Measurements from ENCODE around the gene PTMA.
"Not testable (repeated sequence)": the region's sequence is repeated elsewhere in the genome, so short reads cannot be mapped to it uniquely, and the experiment has no call there.

The PTMA gene

GRCh38 chr2:231707927-231708772 lies at the start of gene PTMA:
TSS of gene PTMA (plus strand) at chr2:231708525. CDS start at chr2:231708707, 182 bp downstream.
- Histone ChIP-seq H3K27me3 (ENCODE audit: low read depth) (no peaks in the 10 kb centered on the region), H3K36me3 (replicated peaks) (peaks cover 42% of the 10 kb centered on the region), H3K4me1 (peaks cover 13% of the 10 kb centered on the region), H3K4me3 (peak within 1 kb of the TSS; percentile 99), H3K9me3 (0 out of 2 replicates have a peak, but pooled peaks cover 3% of the 10 kb centered on the region)
- in situ Hi-C loops (cut with MboI; ENCODE audit: low sequenced_read_pairs), result loop anchor here (5.0 kb wide), 2 partner anchors 41 to 96 kb away; no protein-coding TSS in a partner anchor
- peak; percentile 95 to 99 for DNase-seq (ENCODE audit: low spot score in 2 of 2)

- H3K27me3 ChIP-seq (ENCODE audit: low read depth); H3K4me3 ChIP-seq; H3K9me3 ChIP-seq; DNase-seq (ENCODE audit: low spot score in 2 of 2); H3K36me3 ChIP-seq (replicated peaks): not testable (repeated sequence)
- in situ Hi-C loops (cut with MboI; ENCODE audit: low sequenced_read_pairs), result loop anchor here (5.0 kb wide), 1 partner anchor 48 kb away; no protein-coding TSS in a partner anchor
- H3K4me1 ChIP-seq, result peaks cover 20% of the 10 kb centered on the region
These were observed 48.3 kb upstream of the PTMA start for GRCh38 chr2:231660073-231660472.

- Histone ChIP-seq H3K36me3 (replicated peaks) (no peaks in the 10 kb centered on the region), H3K4me1 (peaks cover 18% of the 10 kb centered on the region), H3K4me3 (no peak overlapping the region), H3K9me3 (no peaks in the 10 kb centered on the region), H3K27me3 (ENCODE audit: low read depth) (no peaks in the 10 kb centered on the region)
- in situ Hi-C loops (cut with MboI; ENCODE audit: low sequenced_read_pairs), result loop anchor here (5.0 kb wide), 1 partner anchor 49 kb away; no protein-coding TSS in a partner anchor
- no peak for DNase-seq (ENCODE audit: low spot score in 2 of 2)
These were observed 47.5 kb upstream of the PTMA start for GRCh38 chr2:231660860-231661259.

GRCh38 chr2:231661422-231662027 lies 46.8 kb upstream of the PTMA start:
- no peak overlapping the region; the same call in 1 of the 2 replicates for H3K4me3 ChIP-seq
- no peaks in the 10 kb centered on the region for H3K9me3 ChIP-seq
- peaks cover 16% of the 10 kb centered on the region for H3K4me1 ChIP-seq
- no peaks in the 10 kb centered on the region for H3K36me3 ChIP-seq (replicated peaks)
- in situ Hi-C loops (cut with MboI; ENCODE audit: low sequenced_read_pairs), result loop anchor here (5.0 kb wide), 1 partner anchor 49 kb away; no protein-coding TSS in a partner anchor
- no peak for DNase-seq (ENCODE audit: low spot score in 2 of 2)
- no peaks in the 10 kb centered on the region for H3K27me3 ChIP-seq (ENCODE audit: low read depth)

- Histone ChIP-seq H3K4me3 (peak overlapping the region; percentile 32), H3K36me3 (replicated peaks) (no peaks in the 10 kb centered on the region), H3K27me3 (ENCODE audit: low read depth) (no peaks in the 10 kb centered on the region), H3K9me3 (no peaks in the 10 kb centered on the region), H3K4me1 (peaks cover 23% of the 10 kb centered on the region)
- DNase-seq (ENCODE audit: low spot score in 2 of 2), result peak; percentile 94 to 96
- in situ Hi-C loops (cut with MboI; ENCODE audit: low sequenced_read_pairs), result loop anchor here (5.0 kb wide), 1 partner anchor 50 kb away; no protein-coding TSS in a partner anchor
These were observed 46.1 kb upstream of the PTMA start for GRCh38 chr2:231662028-231662810.

- in situ Hi-C loops (cut with MboI; ENCODE audit: low sequenced_read_pairs), result loop anchor here (5.0 kb wide), 1 partner anchor 51 kb away; no protein-coding TSS in a partner anchor
- peaks cover 28% of the 10 kb centered on the region for H3K4me1 ChIP-seq
- H3K9me3 ChIP-seq, result no peaks in the 10 kb centered on the region
- no peaks in the 10 kb centered on the region for H3K27me3 ChIP-seq (ENCODE audit: low read depth)
- DNase-seq (ENCODE audit: low spot score in 2 of 2), result no peak
- peak overlapping the region; percentile 32 for H3K4me3 ChIP-seq
- no peaks in the 10 kb centered on the region for H3K36me3 ChIP-seq (replicated peaks)
These were observed 45.4 kb upstream of the PTMA start for GRCh38 chr2:231662811-231663457.

GRCh38 chr2:231663458-231664212 lies 44.7 kb upstream of the PTMA start:
- Histone ChIP-seq H3K36me3 (replicated peaks) (no peaks in the 10 kb centered on the region), H3K27me3 (ENCODE audit: low read depth) (no peaks in the 10 kb centered on the region), H3K4me3 (no peak overlapping the region), H3K4me1 (peaks cover 28% of the 10 kb centered on the region), H3K9me3 (no peaks in the 10 kb centered on the region)
- in situ Hi-C loops (cut with MboI; ENCODE audit: low sequenced_read_pairs), result loop anchor here (5.0 kb wide), 1 partner anchor 51 kb away; no protein-coding TSS in a partner anchor
- no peak for DNase-seq (ENCODE audit: low spot score in 2 of 2)

GRCh38 chr2:231664727-231665126 lies 43.6 kb upstream of the PTMA start:
- Histone ChIP-seq H3K27me3 (ENCODE audit: low read depth) (no peaks in the 10 kb centered on the region), H3K9me3 (no peaks in the 10 kb centered on the region), H3K36me3 (replicated peaks) (no peaks in the 10 kb centered on the region), H3K4me3 (no peak overlapping the region), H3K4me1 (peaks cover 28% of the 10 kb centered on the region)
- no peak for DNase-seq (ENCODE audit: low spot score in 2 of 2)
- in situ Hi-C loops (cut with MboI; ENCODE audit: low sequenced_read_pairs), result loop anchor here (5.0 kb wide), 2 partner anchors 43 to 52 kb away; partner anchors contain the start of gene PTMA

GRCh38 chr2:231665245-231666170 lies 42.8 kb upstream of the PTMA start:
- Histone ChIP-seq H3K9me3 (no peaks in the 10 kb centered on the region), H3K4me3 (peak overlapping the region; percentile 36), H3K4me1 (peaks cover 28% of the 10 kb centered on the region), H3K36me3 (replicated peaks) (no peaks in the 10 kb centered on the region), H3K27me3 (ENCODE audit: low read depth) (no peaks in the 10 kb centered on the region)
- no peak for DNase-seq (ENCODE audit: low spot score in 2 of 2)
- in situ Hi-C loops (cut with MboI; ENCODE audit: low sequenced_read_pairs), result loop anchor here (5.0 kb wide), 1 partner anchor 42 kb away; the partner anchor contains the start of gene PTMA

GRCh38 chr2:231666171-231667095 lies 41.9 kb upstream of the PTMA start:
- Histone ChIP-seq H3K9me3 (no peaks in the 10 kb centered on the region), H3K27me3 (ENCODE audit: low read depth) (no peaks in the 10 kb centered on the region), H3K36me3 (replicated peaks) (no peaks in the 10 kb centered on the region), H3K4me1 (peaks cover 32% of the 10 kb centered on the region), H3K4me3 (peak overlapping the region; percentile 36)
- in situ Hi-C loops (cut with MboI; ENCODE audit: low sequenced_read_pairs), result loop anchor here (5.0 kb wide), 1 partner anchor 41 kb away; the partner anchor contains the start of gene PTMA
- DNase-seq (ENCODE audit: low spot score in 2 of 2), result peak; percentile 88 to 95

GRCh38 chr2:231667096-231667427 lies 41.3 kb upstream of the PTMA start:
- H3K9me3 ChIP-seq, result no peaks in the 10 kb centered on the region
- no peaks in the 10 kb centered on the region for H3K36me3 ChIP-seq (replicated peaks)
- no peak for DNase-seq (ENCODE audit: low spot score in 2 of 2)
- H3K27me3 ChIP-seq (ENCODE audit: low read depth), result no peaks in the 10 kb centered on the region
- peak overlapping the region; percentile 36 for H3K4me3 ChIP-seq
- in situ Hi-C loops (cut with MboI; ENCODE audit: low sequenced_read_pairs), result loop anchor here (5.0 kb wide), 1 partner anchor 40 kb away; the partner anchor contains the start of gene PTMA
- H3K4me1 ChIP-seq, result peaks cover 33% of the 10 kb centered on the region
